Activated CD8-positive, alpha-beta T cell treated with anti-CD3 and anti-CD28 coated beads for 36 hours (primary cell): ENCODE data around the gene MAP3K4. TPM values are rescaled to one million over a fixed set of nuclear protein-coding genes. Genes with fewer than 3 reads are reported as not detected.
"Not testable (repeated sequence)": the region's sequence is repeated elsewhere in the genome, so short reads cannot be mapped to it uniquely, and the experiment has no call there.

ENCODE experiments used
- ATAC-seq: fragments of 200-7000 bp; cut with Tn5 transposase; one replicate; pipeline ENCODE4 v1.10.0; 2021; ENCODE audit warnings: mild to moderate bottlenecking, moderate library complexity
- CTCF ChIA-PET: fragments of 350-600 bp; sonication (Branson Sonifier 250); formaldehyde crosslinking; loops from one replicate; lab custom pipeline; 2021; ENCODE audit warnings: antibody characterized with exemption; lab: Charles Lee
- POLR2A ChIA-PET: fragments of 350-600 bp; sonication (Branson Sonifier 250); formaldehyde crosslinking; loops from one replicate; lab custom pipeline; 2021; ENCODE audit warnings: antibody characterized with exemption; lab: Charles Lee
- DNase-seq: peaks from one replicate; pipeline ENCODE4 v3.0.0-alpha.2; 2020
- H3K27ac Mint-ChIP-seq: one replicate; pipeline ENCODE4 v1.8.0; 2021; ENCODE audit warnings: mild to moderate bottlenecking, mixed read lengths
- H3K27me3 Mint-ChIP-seq: one replicate; pipeline ENCODE4 v1.8.0; 2021; ENCODE audit warnings: mixed read lengths
- H3K36me3 Mint-ChIP-seq: one replicate; pipeline ENCODE4 v1.8.0; 2021; ENCODE audit warnings: low read depth, mixed read lengths
- H3K4me1 Mint-ChIP-seq: one replicate; pipeline ENCODE4 v1.8.0; 2021; ENCODE audit warnings: low read depth, mixed read lengths
- H3K4me3 Mint-ChIP-seq: one replicate; pipeline ENCODE4 v1.8.0; 2021; ENCODE audit warnings: mild to moderate bottlenecking, moderate library complexity, mixed read lengths
- H3K9me3 Mint-ChIP-seq: one replicate; pipeline ENCODE4 v1.8.0; 2021; ENCODE audit warnings: mixed read lengths
- intact Hi-C: fragments of 100-400 bp; cut with micrococcal nuclease; formaldehyde crosslinking; loops from one replicate; pipeline ENCODE4 v1.10.0; 2022
- total RNA-seq, 2 experiments: library from RNA; stranded (reverse); gene quantifications; one replicate each; pipeline ENCODE4 v1.2.3, GENCODE V29; 2021
- TF ChIP-seq, protein P1 (sequence below): fragments of 200-600 bp; IDR thresholded peaks from one replicate; pipeline ENCODE4 v1.8.0; 2022; ENCODE audit warnings: antibody characterized with exemption, mild to moderate bottlenecking

The MAP3K4 gene
- total RNA-seq, 2 experiments from 2014 or later, result 31.3 to 48.7 TPM

DNA sequence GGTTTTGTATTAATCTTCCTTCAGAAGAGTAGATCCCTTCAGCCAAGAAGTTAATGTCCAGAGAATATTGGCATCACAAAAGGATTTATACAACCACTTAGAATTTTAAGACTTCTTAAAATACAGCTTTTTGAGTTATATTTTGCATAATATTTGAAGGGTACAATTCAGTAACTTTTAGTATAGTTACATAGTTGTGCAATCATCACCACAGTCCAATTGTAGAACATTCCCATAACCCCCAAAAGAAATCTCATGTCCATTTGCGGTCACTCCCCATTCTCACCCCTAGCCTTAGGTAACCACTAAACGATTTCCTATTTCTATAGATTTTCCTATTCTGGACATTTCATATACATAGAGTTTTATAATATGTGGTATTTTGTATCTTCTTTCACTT, 126.4 kb downstream of the MAP3K4 start:
- no peak for DNase-seq
- intact Hi-C loops, result loop anchor here (10.0 kb wide), 1 partner anchor 183 kb away; no protein-coding TSS in a partner anchor
- CTCF ChIA-PET, result interaction anchor here (1.1 kb wide), 1 partner anchor 253 kb away, joined by 3 read pairs; no protein-coding TSS in a partner anchor
- Mint-ChIP-seq H3K27me3 (no peaks in the 10 kb centered on the region), H3K27ac (no peak overlapping the region), H3K9me3 (peaks cover 19% of the 10 kb centered on the region), H3K4me1 (peaks cover 2% of the 10 kb centered on the region), H3K36me3 (peaks cover 73% of the 10 kb centered on the region), H3K4me3 (no peak overlapping the region)
- POLR2A ChIA-PET, result no interaction called here
- TF ChIP-seq, protein P1, sequence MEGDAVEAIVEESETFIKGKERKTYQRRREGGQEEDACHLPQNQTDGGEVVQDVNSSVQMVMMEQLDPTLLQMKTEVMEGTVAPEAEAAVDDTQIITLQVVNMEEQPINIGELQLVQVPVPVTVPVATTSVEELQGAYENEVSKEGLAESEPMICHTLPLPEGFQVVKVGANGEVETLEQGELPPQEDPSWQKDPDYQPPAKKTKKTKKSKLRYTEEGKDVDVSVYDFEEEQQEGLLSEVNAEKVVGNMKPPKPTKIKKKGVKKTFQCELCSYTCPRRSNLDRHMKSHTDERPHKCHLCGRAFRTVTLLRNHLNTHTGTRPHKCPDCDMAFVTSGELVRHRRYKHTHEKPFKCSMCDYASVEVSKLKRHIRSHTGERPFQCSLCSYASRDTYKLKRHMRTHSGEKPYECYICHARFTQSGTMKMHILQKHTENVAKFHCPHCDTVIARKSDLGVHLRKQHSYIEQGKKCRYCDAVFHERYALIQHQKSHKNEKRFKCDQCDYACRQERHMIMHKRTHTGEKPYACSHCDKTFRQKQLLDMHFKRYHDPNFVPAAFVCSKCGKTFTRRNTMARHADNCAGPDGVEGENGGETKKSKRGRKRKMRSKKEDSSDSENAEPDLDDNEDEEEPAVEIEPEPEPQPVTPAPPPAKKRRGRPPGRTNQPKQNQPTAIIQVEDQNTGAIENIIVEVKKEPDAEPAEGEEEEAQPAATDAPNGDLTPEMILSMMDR, result no peak
- no peak for ATAC-seq

GRCh38 chr6:161123319-161123718, 131.8 kb downstream of the MAP3K4 start:
- CTCF ChIA-PET, intact Hi-C loops: not testable (repeated sequence)
- H3K9me3 Mint-ChIP-seq, result peaks cover 35% of the 10 kb centered on the region

GRCh38 chr6:161125591-161125990, 134.0 kb downstream of the MAP3K4 start:
- ChIA-PET POLR2A (no interaction called here), CTCF (interaction anchor here (1.3 to 1.5 kb wide), 2 partner anchors 245 kb away, joined by 3 to 4 read pairs; no protein-coding TSS in a partner anchor)
- no peak overlapping the region for H3K27ac Mint-ChIP-seq
- intact Hi-C loops, result no loop called here
- no peak for DNase-seq
- TF ChIP-seq, protein P1, result no peak
- no peak for ATAC-seq
- H3K9me3 Mint-ChIP-seq, result peaks cover 28% of the 10 kb centered on the region
- H3K4me3 Mint-ChIP-seq, result no peak overlapping the region
- H3K36me3 Mint-ChIP-seq, result peaks cover 75% of the 10 kb centered on the region
- H3K4me1 Mint-ChIP-seq, result peaks cover 19% of the 10 kb centered on the region
- H3K27me3 Mint-ChIP-seq, result no peaks in the 10 kb centered on the region

More at GRCh38 chr6:161123319-161123718, 131.8 kb downstream of the MAP3K4 start:
- H3K27ac Mint-ChIP-seq, H3K27me3 Mint-ChIP-seq, H3K4me3 Mint-ChIP-seq, ATAC-seq, DNase-seq, POLR2A ChIA-PET: not testable (repeated sequence)
- Mint-ChIP-seq H3K36me3 (peaks cover 87% of the 10 kb centered on the region), H3K4me1 (peaks cover 10% of the 10 kb centered on the region)

DNA sequence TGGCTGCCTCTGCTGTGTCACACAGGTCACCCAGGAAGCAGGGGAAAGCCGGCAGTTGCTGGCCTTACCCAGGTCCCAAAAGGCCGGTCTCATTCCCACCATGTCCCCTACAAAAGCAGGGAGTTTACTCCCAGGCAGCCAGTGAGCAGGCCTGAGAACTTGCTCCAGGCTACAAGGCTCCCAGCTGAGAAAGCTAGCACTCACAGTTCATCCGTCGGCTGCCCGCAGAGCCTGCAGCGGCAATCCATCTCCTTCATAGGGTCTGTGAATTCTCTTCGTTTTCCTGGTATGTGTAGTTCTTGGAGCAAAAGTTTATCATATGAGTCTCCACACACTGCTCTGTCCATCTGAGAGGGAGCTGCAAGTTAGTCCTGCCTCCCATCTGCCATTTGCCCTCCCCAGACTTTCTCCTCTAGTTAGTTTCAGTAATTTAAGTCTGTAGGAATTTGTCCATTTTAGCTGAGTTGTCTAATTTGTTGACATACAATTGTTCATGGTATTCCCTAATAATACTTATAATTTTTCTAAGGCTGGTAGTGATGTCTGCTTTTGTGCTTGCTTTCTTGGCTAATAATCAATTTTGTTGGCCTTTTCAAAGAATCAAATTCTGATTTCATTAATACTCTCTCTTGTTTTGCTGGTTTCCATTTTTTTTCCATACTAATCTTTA, 135.6 kb downstream of the MAP3K4 start:
- no peaks in the 10 kb centered on the region for H3K27me3 Mint-ChIP-seq
- TF ChIP-seq, protein P1, result no peak
- no peak for DNase-seq
- H3K4me1 Mint-ChIP-seq, result peaks cover 19% of the 10 kb centered on the region
- ChIA-PET CTCF (interaction anchor here (0.7 to 1.6 kb wide), 3 partner anchors 242 to 247 kb away, joined by 3 to 5 read pairs (median 4); no protein-coding TSS in a partner anchor), POLR2A (no interaction called here)
- no peak overlapping the region for H3K4me3 Mint-ChIP-seq
- intact Hi-C loops, result no loop called here
- H3K36me3 Mint-ChIP-seq, result peaks cover 60% of the 10 kb centered on the region
- no peak overlapping the region for H3K27ac Mint-ChIP-seq
- H3K9me3 Mint-ChIP-seq, result peaks cover 22% of the 10 kb centered on the region
- ATAC-seq, result no peak

- intact Hi-C loops, result no loop called here
- peaks cover 50% of the 10 kb centered on the region for H3K36me3 Mint-ChIP-seq
- peaks cover 19% of the 10 kb centered on the region for H3K4me1 Mint-ChIP-seq
- ChIA-PET POLR2A (no interaction called here), CTCF (interaction anchor here (1.3 to 1.6 kb wide), 3 partner anchors 198 to 246 kb away, joined by 4 to 5 read pairs (median 5); no protein-coding TSS in a partner anchor)
- no peaks in the 10 kb centered on the region for H3K27me3 Mint-ChIP-seq
- TF ChIP-seq, protein P1, result no peak
- H3K9me3 Mint-ChIP-seq, result peaks cover 16% of the 10 kb centered on the region
- peak overlapping the region; percentile 76 for H3K27ac Mint-ChIP-seq
- DNase-seq, result no peak
- no peak overlapping the region for H3K4me3 Mint-ChIP-seq
- peak; percentile 46 for ATAC-seq
Measured at GRCh38 chr6:161128230-161128629, 136.7 kb downstream of the MAP3K4 start.
